KOPT-K1 (cell line): Measurements from ENCODE around the gene KLHDC10.
"Not testable (repeated sequence)": the region's sequence is repeated elsewhere in the genome, so short reads cannot be mapped to it uniquely, and the experiment has no call there.

Experiments used
- H3K27ac ChIP-seq: fragments of 200-600 bp; sonication (generic); 2 replicates; pipeline ENCODE4 v1.5.1; 2016; ENCODE audit warnings: antibody characterized with exemption, mild to moderate bottlenecking, low read depth, low read length; ENCODE audit not compliant: poor library complexity, severe bottlenecking
- H3K36me3 ChIP-seq: fragments of 200-600 bp; sonication (generic); 2 replicates; pipeline ENCODE4 v1.5.1; 2017; ENCODE audit warnings: antibody characterized with exemption, mild to moderate bottlenecking, low read length, moderate library complexity; ENCODE audit not compliant: insufficient read depth
- H3K9me3 ChIP-seq: fragments of 200-600 bp; sonication (generic); 2 replicates; pipeline ENCODE4 v1.5.1; 2017; ENCODE audit warnings: antibody characterized with exemption, low read length, mild to moderate bottlenecking; ENCODE audit not compliant: insufficient read depth, poor library complexity, severe bottlenecking

Gene KLHDC10

DNA sequence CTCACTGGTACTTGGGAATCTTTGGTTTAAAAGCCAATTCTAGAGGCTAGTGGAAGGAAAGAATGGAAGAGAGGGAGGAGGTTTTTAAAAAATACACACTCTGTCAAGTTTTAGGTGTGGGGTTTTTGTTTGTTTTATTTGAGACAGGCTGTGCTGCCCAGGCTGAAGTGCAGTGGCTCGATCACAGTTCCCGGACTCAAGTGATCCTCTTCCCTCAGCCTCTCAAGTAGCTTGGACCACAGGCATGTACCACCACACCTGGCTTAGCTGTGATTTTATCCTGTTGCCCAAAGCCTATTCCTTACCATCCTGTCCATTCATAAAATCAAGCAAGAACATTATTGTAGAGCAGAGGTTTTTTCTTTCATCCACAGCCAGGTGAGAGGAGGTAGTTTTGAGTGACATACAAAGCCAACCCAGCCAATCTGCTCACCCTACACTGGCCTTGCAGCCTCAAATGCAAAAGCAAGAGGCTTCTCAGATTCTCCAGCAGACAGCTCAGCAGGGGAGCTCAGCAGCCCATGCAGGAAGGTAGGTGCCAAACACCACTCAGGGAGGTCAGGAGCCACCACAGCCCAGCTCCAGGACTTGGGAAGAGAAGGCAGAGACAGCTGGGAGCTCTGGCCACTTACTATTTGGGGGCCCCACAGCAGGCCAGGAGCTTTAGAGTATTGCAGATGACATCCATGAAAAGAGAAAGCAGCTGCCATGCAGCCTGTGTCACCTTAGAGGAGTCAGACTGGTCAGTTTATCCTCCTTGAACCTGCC is 69.0 kb downstream of the KLHDC10 start:
- Histone ChIP-seq H3K36me3 (peaks cover 40% of the 10 kb centered on the region), H3K9me3 (no peaks in the 10 kb centered on the region), H3K27ac (no peak overlapping the region)

DNA sequence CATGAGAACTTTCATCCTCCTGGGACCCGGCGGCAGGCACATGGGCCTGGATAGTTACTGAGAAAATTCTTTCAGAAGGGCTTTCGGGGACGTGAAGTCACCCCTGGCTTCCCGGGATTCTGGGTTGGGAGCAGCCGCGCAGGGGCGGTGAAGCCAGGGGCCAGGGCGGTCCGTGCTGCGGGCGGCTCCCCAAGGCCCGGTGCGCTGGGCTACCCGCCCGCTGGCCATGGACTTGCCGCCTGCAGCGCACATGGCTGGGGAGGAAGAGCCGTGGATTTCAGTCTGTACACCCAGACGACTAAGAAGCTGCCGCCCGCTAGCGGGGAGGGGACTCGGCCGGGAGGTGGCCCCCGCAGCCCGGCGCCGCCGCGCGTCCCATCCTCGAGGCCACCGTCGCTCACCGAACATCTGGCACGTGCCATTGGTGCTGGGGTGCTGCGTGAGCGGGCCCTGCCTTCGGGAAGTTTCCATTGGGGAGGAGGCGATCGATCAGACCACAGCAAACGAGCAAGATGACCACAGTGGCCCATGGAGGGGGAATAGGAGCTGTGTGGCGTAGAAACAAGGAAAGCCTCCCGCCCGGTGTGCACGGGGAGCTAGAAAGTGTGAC is 70.3 kb downstream of the KLHDC10 start:
- Histone ChIP-seq H3K9me3 (no peaks in the 10 kb centered on the region), H3K36me3 (peaks cover 28% of the 10 kb centered on the region), H3K27ac (no peak overlapping the region)

DNA sequence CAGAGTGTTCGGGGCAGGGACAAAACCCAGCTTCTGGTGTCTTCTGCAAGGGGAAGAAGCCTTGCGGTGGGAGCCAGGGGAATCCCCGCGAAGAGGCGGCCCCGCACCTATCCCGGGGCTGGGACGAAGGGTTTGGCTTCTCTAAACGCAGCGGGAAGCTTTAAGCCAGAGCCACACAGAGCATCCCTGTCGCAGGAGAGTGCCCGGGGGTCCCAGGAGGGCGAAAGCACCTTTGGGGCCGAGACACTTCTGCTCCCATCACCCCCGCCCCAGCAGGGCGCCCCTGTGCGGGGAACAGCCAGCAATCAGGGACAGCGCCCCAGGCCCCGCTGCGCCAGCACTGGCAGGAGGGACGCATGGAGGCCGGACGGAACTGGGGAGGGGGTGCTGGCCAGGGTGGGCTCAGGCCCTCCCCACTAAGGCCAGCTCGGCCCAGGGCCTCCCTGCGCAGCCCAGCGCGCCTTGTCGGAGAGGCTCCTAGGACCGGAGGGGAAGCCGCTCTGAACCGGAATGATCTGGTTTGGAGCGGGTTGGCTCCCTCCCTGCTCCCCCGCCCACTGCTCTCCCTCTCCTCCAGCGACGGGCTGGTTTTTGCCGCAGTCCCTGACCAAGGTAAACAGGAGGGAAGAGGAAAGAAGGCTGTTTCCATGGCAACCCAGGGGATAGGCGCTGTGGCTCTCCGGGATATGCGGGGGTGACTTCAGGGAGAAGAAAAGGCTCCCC is 71.0 kb downstream of the KLHDC10 start:
- Histone ChIP-seq H3K9me3 (no peaks in the 10 kb centered on the region), H3K27ac (no peak overlapping the region), H3K36me3 (peaks cover 21% of the 10 kb centered on the region)

DNA sequence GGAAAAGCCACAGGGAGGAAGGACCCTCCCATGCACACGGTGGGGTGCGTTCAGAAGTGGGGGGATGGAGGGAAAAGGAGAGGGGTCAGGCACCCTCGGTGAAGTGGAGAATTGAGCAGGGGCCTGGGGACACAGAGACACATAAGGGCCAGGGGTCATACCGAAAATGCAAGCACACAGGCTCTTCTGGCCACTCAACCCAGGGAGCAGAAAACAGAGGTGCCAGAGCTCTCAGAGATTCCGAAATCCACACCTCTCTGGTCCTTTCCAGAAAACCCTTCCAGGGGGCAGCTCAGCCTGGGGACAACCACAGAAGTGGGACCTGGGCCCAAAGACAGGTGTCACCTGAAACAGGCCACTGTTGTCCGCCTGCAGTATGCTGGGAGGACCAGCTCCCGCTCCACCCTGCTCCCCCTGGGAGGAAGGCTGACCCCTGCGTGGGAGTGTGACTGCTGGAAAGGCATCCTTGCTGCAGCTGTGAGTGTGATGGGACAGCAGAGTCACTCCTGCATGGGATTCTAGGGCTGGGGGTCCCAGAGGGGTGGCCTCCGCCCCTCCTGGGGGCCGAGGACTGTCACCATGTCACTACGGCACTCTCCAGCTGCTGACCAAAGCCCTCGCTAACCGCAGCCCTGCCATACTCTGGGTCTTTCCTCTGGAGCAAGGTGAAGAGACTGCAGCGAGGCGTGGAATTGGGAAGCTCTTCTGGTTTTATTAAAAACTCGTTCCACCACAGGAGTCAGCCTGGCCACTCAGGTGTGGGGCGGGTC is 71.7 kb downstream of the KLHDC10 start:
- no peaks in the 10 kb centered on the region for H3K9me3 ChIP-seq
- H3K27ac ChIP-seq, result no peak overlapping the region
- H3K36me3 ChIP-seq, result peaks cover 19% of the 10 kb centered on the region

DNA sequence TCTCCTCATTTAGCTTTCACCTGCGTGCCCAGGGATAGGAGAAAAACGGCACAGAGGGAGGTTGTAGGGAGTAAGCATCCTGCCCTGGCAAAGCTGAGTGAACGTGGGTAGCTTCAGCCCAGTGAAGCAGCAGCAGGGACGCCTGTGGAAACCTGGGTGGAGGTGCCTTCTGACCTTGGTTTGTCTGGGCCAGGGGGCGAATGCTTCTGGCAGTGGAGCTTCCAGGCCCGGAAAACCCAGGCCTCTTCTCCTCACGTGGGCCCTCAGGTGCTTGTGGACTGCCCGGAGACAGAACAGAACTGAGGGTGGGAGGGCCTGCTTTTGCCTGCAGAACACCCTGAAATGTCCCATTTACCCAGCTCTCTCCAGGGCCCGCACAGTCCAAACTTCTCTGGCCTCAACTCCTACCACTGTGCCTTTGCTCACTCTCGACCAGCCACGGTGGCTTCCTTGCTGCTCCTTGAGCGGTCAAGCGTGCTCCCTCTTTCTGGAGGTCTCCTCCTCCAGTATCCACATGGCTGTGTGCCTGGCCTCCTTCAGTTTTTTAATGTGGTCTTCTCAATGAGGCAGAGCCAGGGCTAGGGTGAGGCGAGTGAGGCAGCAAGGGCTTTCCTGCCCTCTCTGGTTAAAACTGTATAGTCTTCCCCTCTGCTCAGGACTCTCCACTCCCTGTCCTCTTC is 72.5 kb downstream of the KLHDC10 start:
- H3K27ac ChIP-seq, result no peak overlapping the region

DNA sequence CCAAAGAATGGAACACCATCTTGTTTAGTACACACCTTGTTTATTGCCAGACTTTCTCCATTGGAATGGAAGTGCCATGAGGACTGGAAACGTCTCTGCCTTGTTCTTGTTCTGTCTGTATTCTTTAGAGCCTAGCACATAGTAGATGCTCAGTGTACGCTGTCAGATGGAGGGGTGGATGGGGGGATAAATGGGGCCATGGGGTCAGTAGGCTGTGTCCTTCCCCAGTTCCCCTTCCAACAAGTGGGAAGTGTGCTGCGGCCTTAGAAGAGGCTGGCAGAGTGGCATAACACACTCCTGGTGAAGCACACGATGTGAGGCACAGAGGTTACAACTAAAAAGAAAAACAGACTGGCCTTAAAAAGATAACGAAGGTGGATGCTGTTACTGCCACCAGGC is 73.0 kb downstream of the KLHDC10 start:
- no peaks in the 10 kb centered on the region for H3K9me3 ChIP-seq
- no peak overlapping the region for H3K27ac ChIP-seq
- peaks cover 13% of the 10 kb centered on the region; the same call in 1 of the 2 replicates for H3K36me3 ChIP-seq

More for the DNA sequence above, 72.5 kb downstream of the KLHDC10 start:
- H3K9me3 ChIP-seq, result no peaks in the 10 kb centered on the region
- H3K36me3 ChIP-seq, result peaks cover 15% of the 10 kb centered on the region

DNA sequence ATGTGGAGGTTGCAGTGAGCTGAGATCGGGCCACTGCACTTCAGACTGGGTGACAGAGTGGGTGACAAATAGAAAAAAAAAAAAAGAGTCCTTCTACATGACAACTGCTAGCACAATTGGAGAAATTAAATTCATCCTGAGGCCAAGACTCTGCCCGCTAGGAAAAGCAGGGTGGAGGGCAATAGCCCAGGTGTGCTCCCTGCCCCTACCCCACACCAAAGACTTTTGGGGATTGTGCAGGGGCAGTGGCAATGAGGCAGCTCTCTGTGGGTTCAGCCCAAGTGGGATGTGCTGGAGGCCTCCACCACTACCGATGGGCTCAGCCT is 73.6 kb downstream of the KLHDC10 start:
- peaks cover 11% of the 10 kb centered on the region; the same call in 1 of the 2 replicates for H3K36me3 ChIP-seq
- no peak overlapping the region for H3K27ac ChIP-seq
- H3K9me3 ChIP-seq, result no peaks in the 10 kb centered on the region

DNA sequence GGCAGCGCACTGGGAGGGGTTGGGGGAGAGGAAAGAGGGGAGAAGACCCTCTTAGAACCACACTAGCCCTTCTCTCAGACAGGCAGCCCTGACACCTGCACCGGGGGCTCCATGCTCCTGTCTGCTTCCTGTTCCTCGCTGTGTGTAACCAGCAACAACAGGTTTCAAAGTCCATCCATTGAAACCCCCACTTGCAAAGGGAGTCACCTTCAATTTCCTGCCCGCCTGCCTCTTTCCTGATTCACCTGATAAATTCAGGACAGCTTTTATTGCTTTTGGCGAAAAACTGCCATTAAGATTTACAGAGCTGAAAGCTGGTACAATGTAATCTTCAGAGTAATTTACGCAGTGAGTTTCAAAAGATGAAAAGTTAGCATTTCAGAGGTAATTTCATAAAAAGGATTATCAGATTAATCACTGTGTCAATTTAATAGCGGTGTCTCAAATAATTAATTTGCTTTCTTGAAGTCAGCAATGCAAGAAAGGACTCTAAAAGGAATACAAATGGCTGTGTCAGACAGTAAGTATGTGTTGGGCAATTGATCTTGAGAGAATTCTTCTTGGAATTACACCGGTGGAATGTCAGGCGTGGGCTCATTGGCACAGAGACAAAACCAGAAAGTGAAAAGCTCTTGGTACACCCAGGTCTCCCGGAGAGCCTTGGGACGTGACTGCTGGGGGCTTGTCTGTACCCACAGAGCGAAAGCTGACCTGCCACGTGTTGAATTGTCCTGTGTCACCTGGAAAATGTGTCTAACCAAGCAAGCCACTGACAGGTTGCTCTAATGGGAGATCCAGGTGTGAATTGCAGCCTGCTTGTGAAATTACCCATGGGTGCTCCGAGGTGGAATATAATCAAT is 74.2 kb downstream of the KLHDC10 start:
- Histone ChIP-seq H3K36me3 (peaks cover 6% of the 10 kb centered on the region; the same call in 1 of the 2 replicates), H3K27ac (no peak overlapping the region), H3K9me3 (no peaks in the 10 kb centered on the region)

DNA sequence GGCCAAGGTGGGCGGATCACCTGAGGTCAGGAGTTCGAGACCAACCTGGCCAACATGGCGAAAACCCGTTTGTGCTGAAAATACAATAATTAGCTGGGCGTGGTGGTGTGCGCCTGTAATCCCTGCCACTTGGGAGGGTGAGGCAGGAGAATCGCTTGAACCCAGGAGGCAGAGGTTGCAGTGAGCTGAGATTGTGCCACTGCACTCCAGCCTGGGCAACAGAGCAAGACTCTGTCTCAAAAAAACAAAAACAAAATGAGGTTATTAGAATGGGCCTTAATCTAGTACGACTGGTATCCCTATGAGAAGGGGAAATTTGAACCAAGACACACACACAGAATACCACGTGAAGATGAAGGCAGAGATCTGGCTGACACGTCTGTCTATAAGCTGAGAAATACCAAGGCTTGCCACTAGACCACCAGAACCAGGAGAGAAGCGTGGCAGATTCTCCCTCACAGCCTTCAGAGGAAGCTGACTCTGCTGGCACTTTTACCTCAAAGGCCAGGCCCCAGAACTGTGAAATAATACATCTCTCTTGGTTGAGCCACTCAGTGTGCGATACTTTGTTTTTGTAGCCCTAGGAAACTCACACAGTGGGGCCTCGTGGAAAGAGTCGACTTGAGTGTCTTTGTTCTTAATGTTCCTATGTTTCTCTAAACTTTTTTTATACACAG is 75.2 kb downstream of the KLHDC10 start:
- H3K27ac ChIP-seq, result no peak overlapping the region
- H3K36me3 ChIP-seq, result no peaks in the 10 kb centered on the region

DNA sequence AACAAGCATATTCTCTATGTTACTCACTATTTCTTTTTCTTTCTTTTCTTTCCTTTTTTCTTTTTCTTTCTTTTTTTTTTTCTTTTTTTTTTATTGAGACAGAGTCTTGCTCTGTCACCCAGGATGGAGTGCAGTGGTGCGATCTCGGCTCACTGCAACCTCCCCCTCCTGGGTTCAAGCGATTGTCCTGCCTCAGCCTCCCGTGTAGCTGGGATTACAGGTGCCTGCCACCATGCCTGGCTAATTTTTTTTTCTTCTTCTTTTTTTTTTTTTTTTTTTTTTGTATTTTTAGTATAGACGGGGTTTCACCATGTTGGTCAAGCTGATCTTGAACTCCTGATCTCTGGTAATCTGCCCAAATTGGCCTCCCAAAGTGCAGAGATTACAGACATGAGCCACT is 75.8 kb downstream of the KLHDC10 start:
- H3K27ac ChIP-seq, H3K9me3 ChIP-seq, H3K36me3 ChIP-seq: not testable (repeated sequence)

More for the DNA sequence above, 75.2 kb downstream of the KLHDC10 start:
- H3K9me3 ChIP-seq, result no peaks in the 10 kb centered on the region

DNA sequence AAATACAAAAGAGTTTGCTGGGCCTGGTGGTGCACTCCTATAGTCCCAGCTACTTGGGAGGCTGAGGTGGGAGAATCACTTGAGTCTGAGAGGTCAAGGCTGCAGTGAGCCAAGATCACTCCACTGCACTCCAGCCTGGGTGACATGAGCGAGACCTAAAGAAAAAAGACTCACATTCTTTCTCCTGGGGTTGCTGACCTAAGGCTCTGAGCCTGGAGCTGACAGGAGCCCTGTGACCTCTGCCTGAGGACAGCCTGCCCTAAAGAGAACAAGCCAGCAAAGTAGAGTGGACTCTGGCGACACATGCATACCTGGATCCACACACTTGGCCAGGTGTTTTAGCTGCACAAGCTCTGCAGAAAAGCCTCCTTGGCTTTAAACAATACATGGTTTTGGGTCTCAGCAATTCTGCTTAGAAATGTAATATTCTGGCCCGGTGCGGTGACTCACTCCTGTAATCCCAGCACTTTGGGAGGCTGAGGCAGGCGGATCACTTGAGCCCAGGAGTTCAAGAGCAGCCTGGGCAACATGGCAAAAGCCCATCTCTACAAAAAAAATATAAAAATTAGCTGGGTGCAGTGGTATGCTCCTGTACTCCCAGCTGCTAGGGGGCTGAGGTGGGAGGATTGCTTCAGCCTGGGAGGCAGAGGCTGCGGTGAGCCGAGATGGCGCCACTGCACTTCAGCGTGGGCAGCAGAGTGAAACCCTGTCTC is 76.5 kb downstream of the KLHDC10 start:
- Histone ChIP-seq H3K36me3 (no peaks in the 10 kb centered on the region), H3K9me3 (peaks cover 3% of the 10 kb centered on the region), H3K27ac (no peak overlapping the region)

DNA sequence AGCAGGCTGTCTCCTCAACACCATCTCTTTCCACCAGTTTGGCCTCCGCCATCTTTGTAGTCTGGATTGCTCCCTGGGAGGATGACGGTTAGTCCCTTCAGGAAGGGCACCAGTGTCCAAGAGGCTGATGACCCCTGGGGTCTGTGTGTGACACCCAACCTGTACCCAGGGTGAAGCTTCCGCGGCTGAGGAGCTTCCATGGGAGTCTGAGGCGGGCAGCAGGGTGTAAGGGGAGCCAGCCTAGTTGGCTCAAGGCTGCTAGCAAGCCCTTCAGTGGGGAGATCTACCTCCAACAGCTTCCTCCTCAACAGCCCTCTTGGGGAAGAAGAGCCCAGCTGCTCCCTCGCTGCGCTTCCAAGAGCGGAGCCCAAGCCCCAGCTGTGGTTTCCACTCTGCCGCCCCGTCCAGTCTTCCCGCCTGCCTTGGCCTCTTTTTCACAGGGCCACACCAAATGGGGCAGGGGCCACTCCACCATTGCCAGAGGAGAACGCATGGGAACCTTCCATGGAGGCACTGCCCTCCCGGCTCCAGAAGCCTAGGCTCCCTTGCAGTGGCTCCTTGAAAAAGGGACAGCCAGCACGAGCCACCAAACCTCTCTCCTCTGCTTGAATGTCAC is 77.5 kb downstream of the KLHDC10 start:
- Histone ChIP-seq H3K9me3 (peaks cover 12% of the 10 kb centered on the region), H3K27ac (no peak overlapping the region), H3K36me3 (no peaks in the 10 kb centered on the region)

DNA sequence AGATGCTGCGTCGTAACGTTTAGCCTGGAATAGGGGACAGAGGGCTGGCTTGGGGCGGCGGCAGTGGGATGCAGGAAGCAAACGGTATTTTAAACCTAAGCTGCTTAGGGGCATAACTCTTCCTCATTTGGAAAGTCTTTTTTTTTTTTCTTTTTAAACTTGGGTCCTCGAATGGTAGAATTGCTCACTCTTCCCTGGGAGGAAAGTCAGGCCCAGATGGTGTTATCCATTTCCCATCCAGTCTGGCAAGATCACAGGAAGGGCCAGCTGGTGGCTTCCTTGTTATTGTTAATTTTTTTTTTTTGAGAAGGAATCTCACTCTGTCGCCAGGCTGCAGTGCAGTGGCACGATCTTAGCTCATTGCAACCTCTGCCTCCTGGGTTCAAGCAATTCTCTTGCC is 78.2 kb downstream of the KLHDC10 start:
- Histone ChIP-seq H3K36me3 (no peaks in the 10 kb centered on the region), H3K9me3 (peaks cover 12% of the 10 kb centered on the region), H3K27ac (no peak overlapping the region)
